Breast epithelium (tissue), 4 donors: ENCODE measurements around the gene CELF5. TPM values are rescaled to one million over a fixed set of nuclear protein-coding genes. Genes with fewer than 3 reads are reported as not detected.

Source experiments
- DNase-seq, 2 donors: peaks; one replicate each; pipeline ENCODE4 v3.0.0-alpha.2; 2019; ENCODE audit warnings: low spot score in 2 of 2
- H3K27ac ChIP-seq, 2 donors: fragments of 200-600 bp; sonication (generic) in 1 of 2; one replicate each; pipeline ENCODE4 v1.5.1; 2016 to 2019; ENCODE audit warnings: mild to moderate bottlenecking in 1 of 2
- H3K27me3 ChIP-seq, 2 donors: fragments of 200-600 bp; sonication (generic) in 1 of 2; one replicate each; pipeline versions ENCODE4 v1.5.1 to v1.6.0; 2017 to 2019; ENCODE audit warnings: control low read depth in 1 of 2, mild to moderate bottlenecking in 1 of 2
- H3K36me3 ChIP-seq: fragments of 200-600 bp; one replicate; pipeline ENCODE4 v1.5.1; 2019
- H3K4me1 ChIP-seq, 2 donors: fragments of 200-600 bp; sonication (generic); one replicate each; pipeline ENCODE4 v1.5.1; 2016 to 2019; ENCODE audit warnings: control low read depth in 1 of 2
- H3K4me3 ChIP-seq, 3 donors: fragments of 200-600 bp; sonication (generic); 1 replicate in 2 of 3; 2 replicates in 1 of 3; pipeline ENCODE4 v1.5.1; 2016 to 2019; ENCODE audit warnings: mild to moderate bottlenecking in 3 of 3, moderate library complexity in 2 of 3
- H3K9me3 ChIP-seq, 2 donors: fragments of 200-600 bp; sonication (generic) in 1 of 2; one replicate each; pipeline ENCODE4 v1.5.1; 2016 to 2019; ENCODE audit warnings: control low read depth in 1 of 2
- CTCF ChIP-seq, 3 donors: fragments of 450-650 bp; IDR thresholded peaks; one replicate each; pipeline ENCODE4 v1.5.1; 2016 to 2017; ENCODE audit warnings: antibody characterized with exemption in 3 of 3, mild to moderate bottlenecking in 3 of 3, moderate library complexity in 3 of 3
- POLR2A ChIP-seq: fragments of 450-650 bp; IDR thresholded peaks from one replicate; pipeline ENCODE4 v1.6.1; 2016; ENCODE audit warnings: antibody characterized with exemption, mild to moderate bottlenecking, moderate library complexity
- POLR2AphosphoS5 ChIP-seq, 3 donors: sonication (generic); formaldehyde crosslinking; IDR thresholded peaks; one replicate each; pipeline ENCODE4 v1.6.1; 2017; ENCODE audit warnings: antibody characterized with exemption in 3 of 3
- intact Hi-C: fragments of 100-400 bp; cut with DNase I; formaldehyde crosslinking; loops from one replicate; pipeline ENCODE4 v1.15.1; 2023; ENCODE audit warnings: low total_unique reads
- total RNA-seq, 3 donors: library from RNA; depleted of rRNA; stranded (reverse); fragments of >200 nt; gene quantifications; one replicate each; pipeline ENCODE4 v1.1.0, GENCODE V29; 2016

CELF5 gene
- total RNA-seq, 3 donors from 2014 or later: 0.33 to 0.59 TPM; not detected in 1

GRCh38 chr19:3263866-3264265 is 39.4 kb downstream of the CELF5 start:
- Histone ChIP-seq H3K27me3 (peaks cover 0 to 1% of the 10 kb centered on the region in 2 donors), H3K4me1 (no peaks in the 10 kb centered on the region), H3K27ac (no peak overlapping the region), H3K9me3 (no peaks in the 10 kb centered on the region), H3K4me3 (no peak overlapping the region), H3K36me3 (no peaks in the 10 kb centered on the region)
- intact Hi-C loops: no loop called here
- TF ChIP-seq POLR2A (no peak), CTCF (IDR thresholded peaks at IDR 0.05) (no peak), POLR2AphosphoS5 (IDR thresholded peaks at IDR 0.05) (no peak)
- DNase-seq: no peak

GRCh38 chr19:3265432-3265831 is 41.0 kb downstream of the CELF5 start:
- no peaks in the 10 kb centered on the region for H3K9me3 ChIP-seq
- no peaks in the 10 kb centered on the region for H3K4me1 ChIP-seq
- TF ChIP-seq POLR2AphosphoS5 (IDR thresholded peaks at IDR 0.05) (no peak), CTCF (IDR thresholded peaks at IDR 0.05) (no peak), POLR2A (no peak)
- no peak overlapping the region for H3K4me3 ChIP-seq
- intact Hi-C loops: no loop called here
- H3K36me3 ChIP-seq: no peaks in the 10 kb centered on the region
- H3K27me3 ChIP-seq: peaks cover 0 to 10% of the 10 kb centered on the region in 2 donors
- no peak for DNase-seq
- no peak overlapping the region for H3K27ac ChIP-seq

- no peak for DNase-seq
- Histone ChIP-seq H3K36me3 (no peaks in the 10 kb centered on the region), H3K9me3 (no peaks in the 10 kb centered on the region), H3K4me3 (no peak overlapping the region), H3K27me3 (peaks cover 0 to 17% of the 10 kb centered on the region in 2 donors), H3K4me1 (no peaks in the 10 kb centered on the region), H3K27ac (no peak overlapping the region)
- intact Hi-C loops: no loop called here
- TF ChIP-seq POLR2AphosphoS5 (IDR thresholded peaks at IDR 0.05) (no peak), CTCF (IDR thresholded peaks at IDR 0.05) (no peak), POLR2A (no peak)
These were observed 41.7 kb downstream of the CELF5 start for GRCh38 chr19:3266092-3266693.

GRCh38 chr19:3266792-3267514 is 42.5 kb downstream of the CELF5 start:
- H3K9me3 ChIP-seq: no peaks in the 10 kb centered on the region
- peak overlapping the region in 1 of 2 donors; percentile 25 for H3K27ac ChIP-seq
- peaks cover 0 to 23% of the 10 kb centered on the region in 2 donors for H3K27me3 ChIP-seq
- H3K4me1 ChIP-seq: no peaks in the 10 kb centered on the region
- intact Hi-C loops: no loop called here
- H3K36me3 ChIP-seq: no peaks in the 10 kb centered on the region
- DNase-seq: peak in 1 of 2 donors; percentile 22
- peak overlapping the region in 1 of 3 donors; percentile 41 for H3K4me3 ChIP-seq
- TF ChIP-seq CTCF (IDR thresholded peaks at IDR 0.05): no peak
- no peak for TF ChIP-seq POLR2A
- TF ChIP-seq POLR2AphosphoS5 (IDR thresholded peaks at IDR 0.05): no peak

GRCh38 chr19:3268326-3268725 is 43.9 kb downstream of the CELF5 start:
- Histone ChIP-seq H3K36me3 (no peaks in the 10 kb centered on the region), H3K9me3 (peaks cover 5 to 7% of the 10 kb centered on the region in 2 donors), H3K4me3 (no peak overlapping the region), H3K27ac (no peak overlapping the region), H3K4me1 (no peaks in the 10 kb centered on the region), H3K27me3 (peaks cover 0 to 23% of the 10 kb centered on the region in 2 donors)
- no peak for TF ChIP-seq POLR2AphosphoS5 (IDR thresholded peaks at IDR 0.05)
- TF ChIP-seq POLR2A: no peak
- no peak for TF ChIP-seq CTCF (IDR thresholded peaks at IDR 0.05)
- intact Hi-C loops: no loop called here
- DNase-seq: no peak
